SK-N-SH (cell line): ENCODE data around the gene CACNA2D1.

Experiments
- CTCF ChIP-seq: fragments of 200-600 bp; sonication (generic); IDR thresholded peaks from 2 replicates; pipeline ENCODE4 v1.6.1; 2017; ENCODE audit warnings: antibody characterized with exemption, mild to moderate bottlenecking, moderate library complexity
- EZH2phosphoT487 ChIP-seq: fragments of 200-600 bp; sonication (generic); IDR thresholded peaks from 2 replicates; pipeline ENCODE4 v1.6.1; 2017; ENCODE audit warnings: low read depth, mixed run types, mild to moderate bottlenecking, antibody characterized with exemption, moderate library complexity, borderline replicate concordance
- IRF3 ChIP-seq: fragments of 150-350 bp; IDR thresholded peaks from 2 replicates; pipeline ENCODE4 v1.6.1; 2016; ENCODE audit warnings: mild to moderate bottlenecking, low read depth, low read length
- PBX3 ChIP-seq: IDR thresholded peaks from 2 replicates; pipeline ENCODE4; 2012
- POLR2AphosphoS5 ChIP-seq: IDR thresholded peaks from 2 replicates; pipeline ENCODE4 v1.6.1; 2012; ENCODE audit warnings: low read depth, low read length
- RCOR1 ChIP-seq: fragments of 150-350 bp; IDR thresholded peaks from 2 replicates; pipeline ENCODE4 v1.6.1; 2017; ENCODE audit warnings: antibody characterized with exemption, low read length
- USF2 ChIP-seq: fragments of 150-350 bp; IDR thresholded peaks from 2 replicates; pipeline ENCODE4 v1.6.1; 2017; ENCODE audit warnings: antibody characterized with exemption, low read length, low read depth, borderline replicate concordance

GRCh38 chr7:82455295-82455694, 11.7 kb upstream of the CACNA2D1 start:
- TF ChIP-seq RCOR1 (no peak), CTCF (no peak), USF2 (no peak), POLR2AphosphoS5 (no peak), PBX3 (no peak), EZH2phosphoT487 (no peak), IRF3 (no peak)
